ENCODE measurements around the gene EPB41L2.

The EPB41L2 gene

DNA sequence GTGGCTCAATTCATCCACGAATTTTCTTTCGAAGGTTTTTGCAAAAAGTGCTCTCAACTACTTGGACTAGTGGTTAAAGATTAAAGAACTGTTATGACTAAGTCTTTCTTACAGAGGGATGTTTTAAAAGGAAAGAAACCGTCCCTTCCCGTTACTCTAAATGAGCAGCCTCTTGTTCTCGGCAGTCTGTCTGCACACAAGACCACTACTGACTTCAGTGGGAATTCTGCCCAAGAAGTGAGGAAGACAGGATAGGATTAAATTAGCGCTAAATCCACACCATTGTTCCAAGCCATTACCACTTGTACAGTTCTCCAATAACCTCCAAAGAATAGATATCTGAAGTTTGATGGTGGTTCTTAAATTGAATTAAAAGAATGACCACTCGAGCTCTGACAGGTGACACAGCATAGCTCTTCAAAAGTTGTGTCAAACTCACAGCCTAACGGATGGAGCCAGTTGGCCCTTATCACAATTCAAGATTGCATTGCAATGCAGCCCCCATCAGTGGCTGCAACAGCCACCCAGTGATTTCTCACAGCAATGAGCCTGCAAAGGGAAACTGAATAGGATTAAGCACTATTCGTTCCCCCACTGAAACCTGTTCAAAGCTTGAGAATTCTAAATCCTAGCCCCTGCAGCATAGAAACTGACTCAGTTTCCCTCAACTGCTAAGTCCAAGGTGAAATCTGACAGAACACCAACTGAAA is 1.8 kb downstream of the EPB41L2 start:
- peak; percentile 73 for DNase-seq

DNA sequence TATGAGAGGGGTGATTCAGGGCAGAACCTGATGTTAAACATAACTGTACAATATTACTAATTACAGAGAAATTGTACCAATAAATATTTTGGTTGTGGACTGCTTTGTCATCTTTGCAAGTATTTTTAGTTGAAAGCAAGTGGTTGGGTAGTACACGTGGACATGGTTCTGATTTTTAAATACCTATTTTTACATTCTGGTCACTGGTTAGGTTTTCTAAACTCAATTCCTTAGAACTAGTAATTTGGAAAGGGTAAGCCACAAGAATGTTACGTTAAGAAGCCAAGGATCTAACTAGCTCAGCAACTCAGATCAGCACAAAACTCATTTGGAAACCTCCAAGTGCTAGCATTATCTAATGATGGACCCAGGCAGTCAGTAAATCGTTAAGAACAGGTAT is 2.7 kb downstream of the EPB41L2 start:
- peak; percentile 57 for DNase-seq

DNA sequence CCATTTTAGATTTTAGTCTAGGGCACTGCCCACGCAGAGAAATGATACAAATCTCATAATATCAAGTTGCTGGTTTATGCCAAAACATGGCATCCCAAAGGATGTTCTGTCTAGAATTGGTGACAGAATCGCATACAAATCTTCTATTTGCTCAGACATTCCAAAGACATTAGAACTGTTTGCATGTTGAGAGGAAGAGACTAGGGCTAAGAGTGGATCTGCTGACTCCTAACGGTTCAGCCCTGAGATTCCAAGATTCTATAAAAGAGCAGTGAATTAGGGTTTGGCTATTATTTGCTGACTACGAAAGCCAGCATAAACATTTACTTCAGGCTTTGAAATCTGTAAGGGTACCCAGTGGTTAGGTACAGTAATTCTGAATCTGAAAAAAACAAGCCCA is 3.6 kb downstream of the EPB41L2 start:
- DNase-seq: peak; percentile 43

DNA sequence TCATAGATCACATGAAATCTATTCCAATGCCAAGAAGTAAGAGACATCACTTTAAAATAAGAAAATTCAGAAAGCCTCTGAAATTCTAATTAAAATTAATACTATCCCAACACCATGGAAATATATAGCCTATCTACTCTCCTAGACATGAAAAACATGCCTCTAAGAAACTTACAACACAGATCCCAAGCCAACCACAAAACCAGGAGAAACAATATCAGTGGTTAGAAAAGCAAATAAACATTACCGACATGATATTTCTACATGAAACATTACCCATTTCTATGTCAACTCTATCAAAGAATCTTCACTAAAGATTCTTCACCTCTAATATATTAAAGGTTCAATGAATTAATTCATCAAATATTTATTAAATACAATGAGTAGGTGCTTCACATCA is 4.8 kb downstream of the EPB41L2 start:
- no peak for DNase-seq

DNA sequence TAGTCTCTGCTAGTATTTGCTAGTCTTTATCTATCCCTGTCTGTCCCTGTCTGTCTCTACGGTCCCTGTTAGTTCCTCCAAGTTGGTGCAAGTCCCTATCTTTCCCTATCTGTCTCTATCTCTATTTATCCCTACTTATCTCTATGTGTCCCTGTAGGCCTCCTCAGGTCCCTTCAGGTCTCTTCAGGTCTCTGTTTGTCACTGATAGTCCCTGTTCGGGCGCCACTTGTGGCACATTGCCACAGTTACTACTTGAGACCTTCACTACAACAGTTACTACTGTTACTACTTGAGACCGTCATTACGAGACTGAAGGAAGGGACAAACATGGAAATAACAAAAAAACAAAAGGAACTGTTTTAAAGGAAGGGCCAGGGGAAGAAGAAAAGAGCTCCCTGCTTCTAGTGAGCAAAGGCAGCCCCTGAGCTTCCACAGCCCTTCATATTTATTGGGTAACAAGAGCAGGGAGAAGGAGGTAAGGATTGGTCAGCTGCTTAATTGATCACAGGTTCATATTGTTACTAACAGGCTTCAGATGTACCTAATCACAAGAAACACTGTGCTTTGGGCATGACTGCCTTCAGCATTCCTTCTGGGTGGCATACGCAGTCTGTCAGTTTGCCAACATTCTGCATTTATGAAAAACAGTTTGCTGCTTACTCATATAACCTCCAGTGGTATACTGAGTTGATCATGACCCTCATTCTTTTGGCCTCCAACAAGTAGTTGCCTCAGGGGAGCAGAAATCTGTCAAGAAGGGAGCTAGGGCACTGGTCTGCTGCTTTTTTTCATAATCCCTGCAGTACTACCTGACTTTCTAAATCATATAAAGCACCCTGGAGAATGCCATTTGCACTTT is 8.4 kb downstream of the EPB41L2 start:
- DNase-seq: no peak

DNA sequence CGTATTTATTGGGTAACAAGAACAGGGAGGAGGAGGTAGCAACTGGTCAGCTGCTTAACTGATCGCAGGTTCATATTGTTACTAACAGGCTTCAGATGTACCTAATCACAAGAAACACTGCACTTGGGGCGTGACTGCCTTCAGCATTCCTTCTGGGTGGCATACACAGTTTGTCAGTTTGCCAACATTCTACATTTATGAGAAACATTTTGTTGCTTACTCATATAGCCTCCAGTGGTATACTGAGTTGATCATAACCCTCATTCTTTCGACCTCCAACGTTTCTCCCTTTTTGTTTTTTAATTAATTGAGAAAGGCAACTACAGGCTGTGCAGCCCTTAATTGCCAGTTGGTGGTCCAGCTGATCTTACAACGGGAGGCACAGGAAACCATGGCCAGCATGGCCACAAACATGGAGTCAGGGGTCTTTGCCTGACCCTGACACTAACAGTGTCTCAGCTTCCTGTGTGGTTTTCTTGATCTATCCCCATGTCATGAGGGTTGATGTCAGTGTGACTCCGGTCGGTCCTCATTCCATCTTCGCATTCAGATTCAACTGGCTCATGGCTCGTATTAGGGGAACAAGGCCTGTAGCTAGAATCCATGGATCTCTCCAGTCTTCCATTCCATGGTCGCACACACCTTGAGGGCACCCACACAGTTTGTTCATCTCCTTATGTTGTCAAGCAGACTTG is 9.4 kb downstream of the EPB41L2 start:
- no peak for DNase-seq

DNA sequence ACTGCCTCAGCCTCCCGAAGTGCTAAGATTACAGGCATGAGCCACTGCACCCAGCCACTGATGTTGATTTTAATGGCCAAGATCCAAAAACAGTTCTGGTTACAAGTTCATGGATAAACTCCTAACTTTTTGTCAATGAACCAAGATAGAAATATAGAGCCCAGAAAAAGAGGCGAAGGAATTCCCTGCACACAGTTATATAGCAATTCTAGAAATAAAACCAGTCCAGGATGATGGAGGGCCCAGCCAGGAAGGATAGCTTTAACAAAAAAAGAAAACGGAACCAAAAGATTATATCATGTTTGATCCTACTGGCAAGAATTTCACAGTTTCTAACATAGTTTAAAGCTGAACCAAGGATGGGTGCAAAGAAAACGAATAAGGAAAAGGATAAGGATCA is 10.9 kb downstream of the EPB41L2 start:
- no peak for DNase-seq

DNA sequence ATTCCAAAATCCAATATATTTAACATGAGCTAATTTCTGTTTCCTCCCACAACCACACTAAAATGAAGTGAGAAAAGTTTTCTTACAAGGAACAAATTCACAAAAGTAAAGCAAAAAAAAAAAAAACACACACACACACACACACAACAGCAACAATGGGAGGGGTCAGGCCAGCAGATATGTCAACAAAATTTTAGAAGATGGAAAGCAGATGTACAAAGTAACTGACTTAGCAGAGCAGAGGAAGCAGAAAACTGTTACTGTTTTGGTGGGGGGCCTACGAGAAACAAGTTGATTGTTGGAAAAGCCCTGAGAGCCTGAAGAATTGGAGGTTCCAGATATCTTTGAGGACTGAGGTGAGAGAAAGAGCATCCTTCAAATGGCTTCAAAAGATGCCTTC is 11.7 kb downstream of the EPB41L2 start:
- DNase-seq: no peak

DNA sequence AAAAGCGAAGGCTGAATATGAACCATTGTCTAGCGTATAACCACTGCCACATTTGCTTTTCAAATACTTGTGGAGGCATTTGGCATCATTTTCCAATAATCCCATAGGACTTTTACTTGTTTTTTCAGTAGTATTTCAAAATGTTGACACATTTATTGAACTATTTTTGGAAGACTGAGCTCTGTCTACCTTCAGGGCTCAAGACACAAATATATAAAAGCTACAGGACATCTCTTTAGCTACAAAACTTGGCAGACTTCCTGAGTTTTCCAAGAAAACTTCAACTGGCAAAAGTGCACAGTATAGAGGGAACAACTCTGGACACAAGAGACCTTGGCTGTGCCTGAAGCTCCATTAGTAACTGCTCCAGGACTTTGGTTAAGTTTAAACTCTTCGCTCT is 13.4 kb downstream of the EPB41L2 start:
- no peak for DNase-seq

DNA sequence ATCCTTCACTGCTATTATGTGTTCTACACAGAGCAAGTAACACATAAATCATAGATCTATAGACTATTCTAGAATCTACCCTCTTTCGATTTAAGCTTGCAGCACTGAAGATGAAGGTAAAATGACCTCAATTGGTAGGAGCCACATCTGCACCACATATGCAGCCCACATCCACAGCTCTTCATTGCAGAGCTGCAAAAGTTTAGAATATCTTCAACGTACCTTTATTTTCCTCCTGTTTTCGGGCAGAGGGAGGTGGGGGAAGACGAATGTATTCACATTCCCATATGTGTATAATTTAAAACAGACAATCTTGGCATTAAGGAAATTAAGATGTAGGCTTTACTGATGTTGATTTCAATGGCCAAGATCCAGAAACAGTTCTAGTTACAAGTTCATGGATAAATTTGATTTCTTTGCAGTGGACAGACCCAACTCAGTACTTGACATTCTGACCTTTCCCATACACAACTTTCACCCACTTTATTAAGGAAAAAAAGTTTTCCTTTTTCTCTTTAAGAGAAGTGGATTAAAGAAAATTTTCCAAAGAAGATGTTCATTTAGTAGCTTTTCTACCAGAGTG is 14.0 kb downstream of the EPB41L2 start:
- no peak for DNase-seq

DNA sequence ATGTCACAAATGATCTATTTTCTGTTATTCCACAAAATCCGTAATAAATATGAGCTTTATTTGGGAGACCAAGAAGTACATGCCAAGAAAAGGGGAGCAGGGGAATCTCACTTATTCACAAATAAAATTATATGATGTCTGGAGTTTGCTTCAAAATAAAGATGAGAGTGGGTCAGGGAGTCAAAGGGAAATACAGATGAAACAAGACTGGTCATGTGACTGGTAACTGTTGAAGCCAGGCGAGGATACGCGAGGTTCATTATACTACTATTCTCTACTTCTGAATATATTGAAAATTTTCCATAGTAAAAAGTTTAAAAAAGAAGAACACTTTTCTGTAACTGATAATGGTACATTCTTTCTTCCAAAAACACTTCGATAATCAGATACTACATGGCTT is 14.6 kb downstream of the EPB41L2 start:
- no peak for DNase-seq

DNA sequence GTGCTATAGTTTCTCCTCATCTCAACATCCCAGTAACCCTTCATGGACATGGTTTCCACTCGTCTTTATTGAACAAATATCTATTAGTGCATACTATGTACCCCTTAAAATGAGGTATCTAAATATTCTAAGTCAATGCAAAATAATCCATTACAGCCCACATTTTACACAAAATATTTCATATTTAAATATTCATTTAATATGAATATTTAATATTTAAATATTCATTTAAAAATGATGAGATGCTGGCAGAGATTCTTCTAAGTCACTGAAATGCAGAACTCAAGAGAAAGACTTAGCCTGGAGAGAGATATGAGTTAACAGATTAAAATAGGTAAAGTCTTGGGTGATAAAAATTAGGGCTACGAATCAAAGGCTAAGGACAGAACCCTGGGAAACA is 17.9 kb downstream of the EPB41L2 start:
- DNase-seq: no peak

DNA sequence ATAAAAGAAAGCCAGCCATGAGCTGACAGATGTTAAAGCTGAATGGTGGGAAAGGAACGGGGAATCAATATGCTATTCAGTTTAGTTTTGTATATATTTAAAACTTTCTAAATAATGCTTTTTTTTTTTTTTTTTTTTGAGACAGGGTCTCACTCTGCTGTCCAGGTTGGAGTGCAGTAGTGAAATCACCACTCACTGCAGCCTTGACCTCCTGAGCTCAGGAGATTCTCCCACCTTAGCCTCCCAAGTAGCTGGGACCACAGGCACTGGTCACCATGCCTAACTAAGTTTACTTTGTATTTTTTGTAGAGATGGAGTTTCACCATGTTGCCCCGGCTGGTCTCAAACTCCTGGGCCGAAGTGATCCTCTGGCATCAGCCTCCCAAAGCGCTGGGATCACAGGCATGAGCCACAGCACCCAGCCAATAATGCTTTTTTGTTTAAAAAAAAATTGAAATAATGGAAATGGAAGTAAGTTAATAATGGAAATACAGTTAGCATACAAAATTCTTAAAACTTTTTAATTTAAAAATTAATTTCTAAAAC is 19.1 kb downstream of the EPB41L2 start:
- DNase-seq: no peak

DNA sequence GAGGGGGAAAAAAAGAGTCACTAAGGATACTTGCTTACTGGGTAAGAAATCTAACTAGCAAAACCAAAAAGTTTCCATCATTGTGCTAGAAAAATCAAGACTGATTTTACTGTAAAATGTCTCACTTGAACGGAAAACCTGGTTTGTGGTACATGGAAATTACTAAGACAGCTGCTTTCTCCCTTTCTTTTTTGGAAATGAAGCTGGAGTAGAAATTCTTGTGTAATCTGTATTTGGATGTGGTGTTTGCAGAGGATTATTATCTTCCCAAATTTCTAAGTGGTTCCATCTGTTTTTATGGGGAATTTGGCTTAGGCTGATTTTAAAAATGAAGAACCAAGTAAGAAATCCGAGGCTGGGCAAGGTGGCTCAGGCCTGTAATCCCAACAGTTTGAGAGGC is 20.4 kb downstream of the EPB41L2 start:
- DNase-seq: no peak

DNA sequence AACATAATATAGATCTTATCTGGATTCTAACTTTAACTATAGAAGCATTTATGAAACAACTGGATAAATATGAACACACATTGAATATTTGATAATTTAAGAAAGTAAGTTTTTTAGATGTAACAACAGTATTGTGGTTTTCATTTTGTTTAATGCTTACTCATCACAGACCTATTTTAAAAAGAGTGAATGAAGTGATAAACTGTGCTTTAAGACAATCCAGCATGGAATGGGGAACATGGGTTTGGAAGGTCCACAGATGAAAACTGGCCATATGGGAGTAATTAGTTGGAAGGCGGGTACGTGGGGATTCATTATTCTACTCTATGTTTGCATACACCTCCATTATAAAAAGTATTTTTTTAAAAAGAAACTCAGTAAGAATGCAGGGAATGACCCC is 21.2 kb downstream of the EPB41L2 start:
- no peak for DNase-seq

DNA sequence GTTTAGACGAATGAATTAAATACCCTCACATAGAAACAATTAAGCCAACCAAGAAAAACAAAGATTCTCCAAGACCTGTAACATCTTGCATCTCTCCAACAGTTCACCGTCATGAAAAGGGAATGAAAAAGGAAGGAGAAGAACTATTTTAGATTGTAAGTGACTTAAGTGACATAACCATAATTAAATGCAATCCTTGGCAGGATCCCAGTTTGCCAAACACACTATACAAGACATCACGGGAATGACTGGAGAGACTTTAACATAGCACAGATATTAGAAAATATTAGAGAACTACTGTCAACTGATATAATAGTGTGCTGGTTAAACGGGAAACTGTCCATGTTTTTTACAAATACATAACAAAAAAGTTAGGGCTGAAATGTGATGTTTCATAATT is 22.2 kb downstream of the EPB41L2 start:
- DNase-seq: no peak

DNA sequence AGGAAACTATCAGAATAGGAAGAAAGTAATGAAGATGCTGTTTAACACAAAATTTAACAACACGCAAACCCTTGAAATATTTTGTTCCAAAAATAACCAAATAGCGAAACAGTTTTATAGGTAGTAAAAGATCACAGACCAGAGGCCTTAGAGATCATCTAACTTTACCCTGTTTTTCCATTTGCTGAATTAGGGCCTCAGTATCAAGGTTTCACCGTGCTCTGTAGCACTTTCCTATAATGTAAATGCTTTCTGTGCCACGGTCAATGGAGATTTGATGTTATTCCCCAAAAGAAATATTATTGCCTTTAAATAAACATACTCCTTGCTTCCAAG is 23.7 kb downstream of the EPB41L2 start:
- no peak for DNase-seq

DNA sequence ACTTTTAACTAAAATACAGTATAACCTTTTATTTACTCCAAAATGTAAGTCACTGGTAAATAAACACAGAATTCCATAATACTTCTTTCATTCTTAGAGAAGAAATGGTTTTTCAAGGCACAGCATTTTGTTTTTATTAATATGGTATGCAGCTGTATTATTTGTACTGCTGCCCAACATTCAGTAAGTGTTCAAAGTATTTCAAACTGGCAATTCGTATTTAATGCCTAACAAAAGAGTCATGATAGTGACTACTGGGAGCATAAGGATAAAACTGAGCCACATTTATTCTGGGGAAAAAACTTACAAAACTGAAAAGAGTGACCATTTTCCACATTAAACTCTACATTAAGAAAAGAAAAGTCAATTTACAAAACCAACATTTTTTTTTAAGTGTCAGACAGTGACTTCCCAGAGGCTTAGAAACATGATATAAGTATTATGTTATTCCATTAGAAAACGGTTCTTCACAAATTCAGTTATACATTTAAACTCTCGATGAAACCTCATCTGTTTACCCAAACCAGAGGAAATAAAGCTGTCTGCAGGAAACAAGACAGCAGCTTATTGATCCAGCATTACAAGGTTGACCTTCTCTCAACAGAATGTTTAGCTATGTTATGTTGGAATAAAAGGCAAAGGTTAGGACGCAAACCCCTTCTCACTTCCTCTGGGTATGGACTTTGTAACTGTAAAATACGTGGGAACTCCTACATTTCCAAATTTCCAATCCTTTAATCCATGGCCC is 24.3 kb downstream of the EPB41L2 start:
- DNase-seq: no peak

DNA sequence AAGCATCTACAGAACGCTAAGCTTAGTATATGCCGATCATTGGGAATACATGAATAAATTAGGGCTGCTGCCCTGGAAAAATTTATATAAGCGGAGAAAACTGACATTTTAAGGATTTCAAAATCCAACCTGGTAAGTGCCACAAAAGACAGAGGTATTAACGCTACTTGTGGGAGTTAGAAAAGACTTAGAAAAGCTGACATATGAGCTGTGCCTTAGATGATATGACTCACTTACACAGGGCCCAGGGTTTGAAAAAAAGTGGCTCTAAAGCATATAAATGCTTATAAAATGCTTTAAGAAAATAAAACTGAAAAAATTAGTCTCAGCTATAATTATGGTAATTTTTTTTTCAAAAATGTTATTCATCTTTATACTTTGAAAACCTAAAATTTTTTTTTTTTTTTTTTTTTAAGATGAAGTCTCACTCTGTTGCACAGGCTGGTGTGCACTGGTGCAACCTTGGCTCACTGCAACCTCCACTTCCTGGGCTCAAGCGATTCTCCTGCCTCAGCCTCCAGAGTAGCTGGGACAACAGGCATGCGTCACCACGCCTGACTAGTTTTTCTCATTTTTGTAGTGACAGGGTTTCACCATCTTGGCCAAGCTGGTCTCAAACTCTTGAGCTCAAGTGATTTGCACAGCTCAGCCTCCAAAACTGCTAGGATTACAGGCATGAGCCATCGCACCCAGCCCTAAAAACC is 25.7 kb downstream of the EPB41L2 start:
- DNase-seq: no peak

DNA sequence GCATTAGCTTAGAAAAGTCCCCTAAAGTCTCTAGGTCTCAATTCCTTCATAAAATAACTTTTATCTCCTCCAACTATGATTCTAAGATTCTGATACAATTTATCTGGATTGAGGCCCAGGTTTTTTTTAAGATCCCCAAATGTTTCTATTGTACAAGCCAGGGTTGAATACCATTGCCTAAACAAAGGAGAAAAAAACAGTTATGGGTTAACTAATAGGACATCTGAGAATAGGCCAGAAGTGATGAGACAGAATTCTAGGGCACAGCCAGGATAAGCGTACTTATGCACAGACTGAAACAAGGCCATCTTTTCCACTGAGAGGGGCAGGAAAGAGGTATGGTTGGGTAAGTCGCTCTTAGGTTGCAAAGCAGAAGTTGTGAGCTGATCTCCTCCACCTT is 26.4 kb downstream of the EPB41L2 start:
- DNase-seq: no peak

DNA sequence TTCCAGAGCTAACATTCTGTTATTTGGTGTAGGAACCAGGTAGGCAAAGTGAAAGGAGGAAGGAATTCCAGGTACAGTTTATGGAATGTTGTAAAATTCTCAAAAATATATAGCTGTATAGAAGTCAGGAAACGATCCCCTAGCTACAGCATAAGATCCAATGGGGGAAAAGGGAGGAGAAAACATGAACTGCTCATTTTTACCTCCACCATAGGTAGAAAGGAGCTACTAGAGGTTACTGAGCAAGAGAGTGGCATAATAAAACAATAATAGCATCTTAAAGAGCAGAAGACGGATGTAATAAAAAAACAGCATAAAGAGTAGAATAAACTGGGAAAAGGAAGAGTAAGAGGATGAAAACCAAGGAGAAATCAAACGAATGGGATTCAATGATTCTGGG is 26.9 kb downstream of the EPB41L2 start:
- DNase-seq: no peak

DNA sequence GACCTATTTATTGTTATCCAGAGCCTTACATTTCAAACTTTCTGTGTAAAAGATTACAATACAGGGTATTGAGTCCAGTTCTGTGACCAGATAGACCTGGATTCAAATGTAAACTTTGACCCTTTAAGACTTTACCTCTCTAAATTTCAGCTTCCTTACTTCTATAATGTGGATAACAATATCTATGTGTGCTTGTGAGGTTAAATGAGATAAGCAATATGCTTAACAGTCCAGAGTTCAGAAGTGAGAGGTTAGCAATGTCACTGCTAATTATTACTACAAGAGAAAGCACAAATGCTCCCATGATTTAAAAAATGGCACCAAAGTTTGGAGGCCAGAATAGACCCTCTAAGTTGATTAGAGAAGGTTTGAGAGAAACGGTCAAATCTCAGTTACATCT is 27.5 kb downstream of the EPB41L2 start:
- no peak for DNase-seq
